Measurements from ENCODE around the gene WDR59. TPM values are rescaled to one million over a fixed set of nuclear protein-coding genes. Genes with fewer than 3 reads are reported as not detected.

The WDR59 gene
- polyA plus RNA-seq, 3 donors = 6.7 to 44.4 (median 7.8) TPM

GRCh38 chr16:74942566-74942965 is 42.4 kb downstream of the WDR59 start:
- Histone ChIP-seq H4K20me1 (ENCODE audit: insufficient read depth, low read length) (no peaks in the 10 kb centered on the region), H3K9ac (ENCODE audit: insufficient read depth, low read length, poor library complexity, severe bottlenecking) (no peak overlapping the region), H3K79me2 (ENCODE audit: insufficient read depth, low read length) (no peaks in the 10 kb centered on the region), H3K36me3 (replicated peaks in 1 of 2; ENCODE audit: control insufficient read depth in 1 of 2, insufficient read depth in 2 of 2, low read length in 2 of 2) (peaks cover 7 to 65% of the 10 kb centered on the region in 2 donors), H3K4me3 (replicated peaks in 1 of 3; ENCODE audit: low read depth in 2 of 3, low read length in 3 of 3) (no peak overlapping the region), H2AFZ (ENCODE audit: insufficient read depth, low read depth, low read length, poor library complexity, severe bottlenecking) (no peak overlapping the region), H3K4me2 (replicated peaks; ENCODE audit: extremely low read depth, low read length, poor library complexity, severe bottlenecking) (no peak overlapping the region), H3K27ac (ENCODE audit: low read depth in 1 of 2, low read length in 2 of 2) (no peak overlapping the region), H3K4me1 (ENCODE audit: control insufficient read depth in 1 of 2, insufficient read depth in 2 of 2, low read length in 2 of 2) (peaks cover 0 to 2% of the 10 kb centered on the region in 2 donors), H3K9me3 (replicated peaks in 1 of 2; ENCODE audit: control insufficient read depth in 1 of 2, insufficient read depth in 1 of 2, low read length in 2 of 2) (no peaks in the 10 kb centered on the region), H3K27me3 (ENCODE audit: control insufficient read depth in 2 of 2, insufficient read depth in 2 of 2, low read length in 2 of 2) (peaks cover 3 to 10% of the 10 kb centered on the region in 2 donors)
- intact Hi-C loops (cut with micrococcal nuclease) = no loop called here
- 100% methylated on average over 1 of the region's 8 CpGs for WGBS (ENCODE audit: insufficient coverage)
- H3K27me3 Mint-ChIP-seq (ENCODE audit: low read depth in 3 of 3) = peaks cover 17 to 30% (median 18%) of the 10 kb centered on the region in 3 donors
- no peak for DNase-seq
- no peak for TF ChIP-seq CTCF (IDR thresholded peaks at IDR 0.05)
- peak overlapping the region in 1 of 7 donors; percentile 5 for H3K27ac Mint-ChIP-seq
- H3K9me3 Mint-ChIP-seq = peaks cover 0 to 5% (median 2%) of the 10 kb centered on the region in 7 donors
- no peak overlapping the region for H3K4me3 Mint-ChIP-seq
- peaks cover 1% of the 10 kb centered on the region for H3K4me1 Mint-ChIP-seq
- H3K36me3 Mint-ChIP-seq = peaks cover 72 to 86% of the 10 kb centered on the region in 2 donors

DNA sequence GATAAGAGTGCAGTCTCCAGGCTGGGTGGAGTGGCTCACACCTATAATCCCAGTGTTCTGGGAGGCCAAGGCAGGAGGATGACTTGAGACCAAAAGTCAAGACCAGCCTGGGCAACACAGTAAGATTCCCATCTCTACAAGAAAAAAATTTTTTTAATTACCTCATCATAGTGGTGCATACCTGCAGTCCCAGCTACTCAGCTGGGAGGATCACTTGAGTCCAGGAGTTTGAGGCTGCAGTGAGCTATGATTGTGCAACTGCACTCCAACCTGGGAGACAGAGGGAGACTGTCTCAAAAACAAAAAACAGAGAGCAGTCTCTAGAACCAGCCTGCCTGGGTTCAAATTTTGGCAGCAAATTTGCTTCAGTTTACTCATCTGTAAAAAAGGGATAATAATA is 45.2 kb downstream of the WDR59 start:
- peaks cover 12 to 15% of the 10 kb centered on the region in 2 donors for H3K4me1 ChIP-seq (ENCODE audit: control insufficient read depth in 1 of 2, insufficient read depth in 2 of 2, low read length in 2 of 2)
- no peak overlapping the region for H3K27ac Mint-ChIP-seq

More for the DNA sequence above, 45.2 kb downstream of the WDR59 start:
- Histone ChIP-seq H3K36me3 (replicated peaks in 1 of 2; ENCODE audit: control insufficient read depth in 1 of 2, insufficient read depth in 2 of 2, low read length in 2 of 2) (peaks cover 4 to 45% of the 10 kb centered on the region in 2 donors), H3K9ac (ENCODE audit: insufficient read depth, low read length, poor library complexity, severe bottlenecking) (no peak overlapping the region), H3K27me3 (ENCODE audit: control insufficient read depth in 2 of 2, insufficient read depth in 2 of 2, low read length in 2 of 2) (peaks cover 3 to 16% of the 10 kb centered on the region in 2 donors), H3K79me2 (ENCODE audit: insufficient read depth, low read length) (no peaks in the 10 kb centered on the region), H3K4me2 (replicated peaks; ENCODE audit: extremely low read depth, low read length, poor library complexity, severe bottlenecking) (no peak overlapping the region), H4K20me1 (ENCODE audit: insufficient read depth, low read length) (no peaks in the 10 kb centered on the region), H2AFZ (ENCODE audit: insufficient read depth, low read depth, low read length, poor library complexity, severe bottlenecking) (no peak overlapping the region), H3K9me3 (replicated peaks in 1 of 2; ENCODE audit: control insufficient read depth in 1 of 2, insufficient read depth in 1 of 2, low read length in 2 of 2) (no peaks in the 10 kb centered on the region), H3K4me3 (replicated peaks in 1 of 3; ENCODE audit: low read depth in 2 of 3, low read length in 3 of 3) (no peak overlapping the region), H3K27ac (ENCODE audit: low read depth in 1 of 2, low read length in 2 of 2) (no peak overlapping the region)
- TF ChIP-seq CTCF (IDR thresholded peaks at IDR 0.05) = no peak
- intact Hi-C loops (cut with micrococcal nuclease) = loop anchor here in 1 of 2 donors (10.0 kb wide), 1 partner anchor 235 kb away; the partner anchor contains the start of gene MLKL
- Mint-ChIP-seq H3K4me3 (peak overlapping the region in 1 of 2 donors; percentile 26), H3K27me3 (ENCODE audit: low read depth in 3 of 3) (peaks cover 26 to 40% (median 32%) of the 10 kb centered on the region in 3 donors), H3K9me3 (peaks cover 0 to 5% (median 2%) of the 10 kb centered on the region in 7 donors), H3K36me3 (peaks cover 75 to 79% of the 10 kb centered on the region in 2 donors), H3K4me1 (peaks cover 14% of the 10 kb centered on the region)
- no peak for DNase-seq
